Activated CD4-positive, alpha-beta T cell treated with anti-CD3 and anti-CD28 coated beads for 1 hour (primary cell): ENCODE data around the gene FAP.

Source experiments
- DNase-seq: peaks from one replicate; pipeline ENCODE4 v3.0.0-alpha.2; 2020

FAP gene

DNA sequence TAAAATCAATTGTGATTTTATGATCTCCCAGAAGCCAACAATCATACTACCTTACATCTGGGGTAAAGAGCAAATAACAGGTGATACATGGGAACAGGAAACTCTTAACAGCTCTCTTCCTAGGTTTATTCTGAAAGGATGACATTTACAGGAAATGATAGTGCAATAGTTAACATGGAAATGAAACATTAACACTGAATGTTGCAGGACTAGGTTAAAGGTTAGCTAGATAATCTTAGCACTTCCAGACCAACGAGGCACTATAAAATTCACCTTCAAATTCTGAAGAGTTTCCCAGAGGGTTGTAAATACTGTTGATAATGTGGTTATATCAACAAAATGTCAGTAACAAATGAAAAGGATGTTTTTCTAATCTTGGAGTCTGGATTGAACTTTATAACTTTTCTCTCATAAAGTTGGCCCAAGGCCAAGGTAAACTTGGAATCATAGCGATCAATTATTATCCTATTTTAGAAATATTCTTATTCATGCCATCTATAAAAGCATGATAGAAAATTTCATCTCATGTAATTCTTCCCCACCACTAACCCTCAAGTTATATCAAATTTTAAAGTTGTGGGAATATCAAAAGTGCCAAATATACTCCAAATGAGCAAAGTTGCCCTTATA lies 58.3 kb downstream of the FAP start:
- DNase-seq, result no peak

DNA sequence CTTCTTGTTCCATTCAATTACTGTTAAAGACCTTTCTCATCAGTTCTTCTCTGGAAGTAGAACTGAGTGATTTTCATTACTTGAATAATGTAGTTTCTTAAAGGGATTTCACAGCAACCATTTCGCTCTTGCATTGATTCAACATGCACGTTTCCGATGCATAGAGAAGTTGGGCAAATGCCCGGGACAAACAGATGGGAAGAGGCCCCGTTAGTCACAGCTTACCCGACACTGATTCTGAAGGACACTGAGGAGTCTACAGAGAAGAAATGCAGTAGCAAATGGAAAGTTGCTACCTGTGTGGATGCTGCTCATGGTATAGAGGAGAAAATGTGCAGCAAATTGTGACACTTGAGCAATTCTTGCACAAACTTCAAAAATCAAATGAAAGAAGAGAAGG lies 58.9 kb downstream of the FAP start:
- DNase-seq, result no peak

DNA sequence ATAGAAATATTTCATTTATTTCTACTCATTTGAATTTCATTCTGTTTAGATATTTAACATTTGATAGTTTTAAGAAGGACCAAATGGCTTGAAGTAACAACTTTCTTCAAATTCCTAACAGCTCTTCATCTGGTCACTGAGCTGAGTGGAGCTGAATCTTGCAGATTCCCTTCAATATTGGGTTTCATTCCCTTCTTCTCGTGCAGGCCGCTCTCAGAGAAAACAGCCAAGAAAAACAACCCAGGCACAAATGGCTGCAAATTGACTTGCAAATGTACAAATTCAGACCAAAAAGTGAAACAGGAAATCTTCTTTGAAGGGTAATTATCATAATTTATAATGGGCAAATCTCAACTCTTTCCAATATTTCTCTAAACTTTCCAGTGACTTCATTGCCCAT lies 60.9 kb downstream of the FAP start:
- DNase-seq, result no peak

DNA sequence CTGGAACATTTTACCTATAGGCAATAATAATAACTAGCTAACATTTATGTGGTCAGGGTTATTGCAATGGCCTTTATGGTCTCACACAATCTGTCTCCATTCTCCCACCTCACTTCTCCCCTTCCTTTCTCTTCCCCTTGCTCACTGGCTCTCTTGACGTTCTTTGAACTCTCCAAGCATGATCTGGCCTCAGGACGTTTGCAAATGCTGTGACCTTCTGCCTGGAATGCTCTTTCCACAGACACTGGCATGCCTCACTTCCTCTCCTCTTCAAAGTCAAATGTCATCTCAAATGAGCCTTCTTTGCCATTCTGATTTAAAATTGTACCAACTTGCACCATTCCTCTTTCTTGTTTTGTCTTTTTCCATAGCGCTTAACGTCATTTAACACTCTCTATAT lies 65.9 kb downstream of the FAP start:
- DNase-seq, result no peak

DNA sequence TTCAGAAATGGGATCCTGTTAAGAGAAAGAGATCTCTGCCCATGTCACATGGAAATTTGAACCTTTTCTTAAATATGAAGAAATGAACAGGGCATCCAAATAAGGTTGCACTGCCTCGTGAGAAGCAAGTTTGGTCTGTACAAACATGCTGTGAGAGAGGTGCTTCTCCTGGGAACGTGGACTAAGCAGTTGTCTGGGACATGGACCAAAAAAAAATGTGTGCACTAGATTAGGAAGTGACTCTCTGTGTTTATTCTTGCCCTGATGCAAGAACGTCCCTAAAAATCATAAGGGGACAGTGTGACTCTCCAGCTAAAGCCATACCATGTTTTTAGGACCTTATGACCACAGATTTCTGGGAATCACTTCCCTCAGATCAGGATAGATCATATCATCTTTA lies 67.5 kb downstream of the FAP start:
- no peak for DNase-seq

DNA sequence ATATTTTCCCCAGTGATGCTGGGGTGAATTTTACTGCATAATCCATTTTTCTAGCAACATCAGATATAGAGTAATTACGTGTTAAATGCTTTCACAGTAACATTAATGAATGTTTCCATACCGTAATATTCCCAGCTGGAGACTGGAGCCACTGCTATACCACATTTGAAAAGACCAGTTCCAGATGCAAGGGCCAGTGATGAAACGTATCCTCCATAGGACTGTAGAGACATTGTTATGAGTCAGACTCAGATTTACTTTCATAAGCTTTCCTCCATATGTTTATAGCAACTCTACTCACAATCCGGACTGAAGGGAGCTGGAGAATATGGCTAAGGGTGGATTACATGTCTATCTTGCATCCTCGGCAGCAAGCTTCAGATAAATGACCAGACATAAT lies 68.5 kb downstream of the FAP start:
- DNase-seq, result no peak

DNA sequence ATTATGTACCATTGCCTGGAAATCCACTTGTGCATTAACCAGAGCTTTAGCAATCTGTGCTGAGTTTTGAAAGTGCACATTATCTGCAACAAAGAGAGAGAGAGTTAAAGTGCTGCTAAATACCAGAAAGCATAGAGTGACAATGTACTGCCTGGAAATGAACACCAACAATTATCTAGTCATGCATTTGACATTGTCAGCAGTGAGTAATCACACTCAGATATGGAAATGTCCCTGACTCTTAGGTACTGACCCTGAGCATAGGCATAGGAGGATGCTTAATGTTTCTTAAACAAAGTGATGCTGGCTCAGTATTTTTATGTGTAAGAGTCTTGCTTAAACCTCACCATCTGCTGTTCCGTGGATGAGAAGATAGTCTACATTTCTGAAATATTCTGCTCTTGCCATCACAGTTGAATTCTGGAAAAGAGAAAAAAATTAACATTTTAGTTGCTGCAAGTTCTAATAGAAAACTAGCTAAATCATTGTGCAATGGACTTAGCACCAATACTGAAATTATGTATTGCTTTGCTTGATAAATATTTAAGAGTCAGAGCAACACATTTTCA lies 70.4 kb downstream of the FAP start:
- no peak for DNase-seq

DNA sequence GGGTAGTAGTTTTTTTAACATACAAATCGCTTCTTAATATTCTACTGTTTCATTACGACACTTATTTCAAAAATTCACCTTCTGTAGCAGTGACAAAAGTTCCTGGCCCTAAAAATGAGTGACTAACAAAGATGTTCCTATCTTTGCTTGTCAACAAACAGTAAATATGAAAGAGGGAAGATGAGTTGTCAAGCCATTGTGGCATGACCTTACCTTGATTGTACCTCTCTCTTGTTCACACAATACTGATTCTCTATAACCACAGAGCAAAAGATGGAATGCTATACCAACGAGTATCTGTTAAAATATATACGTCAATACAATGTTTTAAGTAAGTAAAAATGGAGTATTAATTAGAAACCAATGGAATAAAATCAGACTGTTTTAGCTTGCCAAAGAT lies 76.5 kb downstream of the FAP start:
- DNase-seq, result no peak

DNA sequence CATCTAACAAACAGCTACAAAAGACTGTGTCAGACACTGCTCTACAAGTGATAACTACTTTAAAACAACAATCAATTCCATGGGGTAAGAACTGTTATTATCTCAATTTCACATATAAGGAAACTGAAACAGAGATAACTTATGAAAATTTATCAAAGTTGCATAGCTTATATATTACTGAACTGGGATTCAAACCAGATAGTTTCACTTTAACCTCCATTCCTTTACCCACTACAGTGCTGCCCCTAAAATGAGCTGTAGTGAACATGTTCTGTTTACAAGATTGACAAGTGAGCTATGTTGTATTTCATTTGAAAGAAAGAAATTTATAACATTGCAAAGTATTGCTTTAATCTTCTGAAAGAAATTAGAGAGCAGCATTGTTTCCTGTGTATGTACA lies 77.1 kb downstream of the FAP start:
- no peak for DNase-seq

DNA sequence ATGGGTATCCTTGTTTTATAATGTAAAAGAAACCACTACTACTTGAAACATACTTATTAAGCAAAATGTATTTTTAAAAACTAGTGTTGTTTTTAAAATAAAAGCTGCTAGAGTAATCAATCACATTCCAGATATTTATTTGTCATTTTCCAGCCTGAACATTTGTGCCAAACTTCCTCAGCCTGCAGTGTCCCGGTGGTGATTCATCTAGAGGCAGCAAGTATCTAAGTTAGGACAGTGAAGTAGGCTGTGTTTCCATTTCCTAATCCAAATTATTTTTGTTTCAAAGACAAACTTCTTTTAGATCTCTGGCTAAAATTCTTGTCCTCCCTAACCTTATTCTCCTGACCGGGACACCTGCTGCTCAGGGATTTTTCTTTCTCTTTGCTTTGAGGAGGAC lies 78.4 kb downstream of the FAP start:
- no peak for DNase-seq

DNA sequence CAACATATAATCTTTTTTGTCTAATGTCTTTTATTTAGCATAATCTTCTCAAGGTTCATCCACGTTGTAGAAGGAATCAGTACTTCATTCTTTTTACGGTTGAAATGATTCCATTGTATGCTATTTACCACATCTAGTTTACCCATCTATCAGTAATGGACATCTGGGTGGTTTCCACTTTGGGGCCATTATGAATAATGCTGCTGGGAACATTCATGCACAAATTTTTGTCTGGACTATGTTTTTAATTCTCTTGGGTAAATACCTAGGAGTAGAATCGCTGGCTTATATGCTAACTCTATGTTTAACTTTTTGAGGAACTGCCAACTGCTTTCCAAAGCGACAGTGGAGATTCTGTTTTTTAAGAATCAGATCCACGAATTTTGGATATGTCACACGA lies 83.8 kb downstream of the FAP start:
- DNase-seq, result no peak

DNA sequence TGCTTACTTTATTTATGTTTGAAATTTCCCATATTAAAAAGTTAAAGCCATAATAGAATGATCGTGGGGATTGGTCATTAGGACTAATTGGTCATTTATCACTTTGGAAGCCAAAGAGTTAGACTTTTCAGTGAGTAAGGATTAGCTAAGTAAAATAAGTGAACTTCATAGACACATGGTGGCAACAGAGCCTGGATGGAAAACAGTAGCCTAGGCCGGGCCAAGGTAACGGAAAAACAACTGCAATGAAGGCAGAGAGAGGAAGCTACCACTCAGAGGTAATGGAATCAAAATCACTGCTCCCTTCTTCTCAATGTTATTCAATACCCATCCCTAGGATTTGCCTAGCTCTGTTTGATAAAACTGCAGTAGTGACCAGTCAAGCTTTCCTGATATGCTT lies 87.1 kb downstream of the FAP start:
- no peak for DNase-seq

DNA sequence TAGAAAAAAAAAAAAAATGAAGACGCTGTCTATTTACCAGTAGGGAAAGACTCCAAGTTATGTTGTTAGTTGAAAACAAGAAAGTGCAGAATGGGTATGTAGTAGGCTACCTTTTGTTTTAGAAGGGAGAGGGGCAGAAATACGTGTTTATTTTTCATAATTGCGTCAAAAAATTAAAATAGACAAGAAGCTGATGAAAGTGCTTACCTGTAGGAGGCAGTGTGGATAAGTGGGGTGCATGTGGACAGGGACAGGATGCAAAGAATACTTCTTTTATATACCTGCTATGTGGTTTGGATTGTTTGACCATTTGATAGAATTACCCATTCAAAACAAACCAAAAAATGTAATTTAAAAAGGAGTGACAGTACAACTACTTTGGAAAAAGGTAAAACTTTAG lies 88.2 kb downstream of the FAP start:
- no peak for DNase-seq

DNA sequence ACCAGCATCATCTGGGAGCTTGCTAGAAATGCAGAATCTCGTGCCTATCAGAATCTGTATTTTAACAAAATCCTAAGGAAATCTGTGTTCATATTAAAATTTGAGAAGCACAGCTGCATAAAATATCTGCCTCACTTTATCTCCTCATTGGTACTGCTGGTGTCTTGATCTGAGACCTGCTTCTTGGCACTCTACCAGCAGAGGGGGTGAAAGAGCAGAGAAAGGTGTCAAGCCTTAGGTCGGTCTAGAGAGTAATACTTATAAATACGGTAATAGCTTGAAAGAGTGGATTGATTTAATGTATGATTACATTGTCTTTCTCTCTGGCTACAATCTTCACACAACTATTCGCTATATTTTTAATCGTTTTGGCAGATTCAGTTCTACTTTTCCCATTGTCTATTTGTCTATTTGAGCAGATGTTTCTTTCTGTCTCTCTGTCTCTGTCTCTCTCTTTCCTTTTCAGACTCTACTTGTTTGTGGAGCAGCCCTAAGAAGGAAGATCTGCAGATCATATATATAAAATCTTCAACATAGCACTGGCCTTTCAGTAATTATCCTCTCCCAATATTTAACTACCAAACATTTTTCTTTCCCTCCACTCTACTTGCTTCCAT lies 89.5 kb downstream of the FAP start:
- DNase-seq, result peak; percentile 28

DNA sequence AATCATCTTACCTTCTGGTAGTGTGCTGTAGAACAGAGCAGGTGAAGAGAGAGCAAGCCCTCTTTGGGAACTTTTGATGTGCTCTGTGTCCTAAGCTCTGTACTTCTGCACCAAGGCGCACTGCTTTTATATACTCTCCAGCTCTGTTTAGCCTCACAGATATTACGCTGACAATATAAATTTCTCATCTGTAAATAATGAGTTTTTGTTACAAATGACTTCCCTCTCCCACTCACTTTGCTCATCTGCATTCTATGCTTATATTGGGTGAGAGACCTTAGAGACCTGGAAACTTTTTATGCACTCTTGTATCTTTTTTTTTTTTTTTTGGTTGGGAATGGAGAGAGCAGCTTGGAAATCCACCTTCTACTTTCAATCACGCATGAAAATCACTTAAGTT lies 91.1 kb downstream of the FAP start, which contains the start of gene GCG:
GCG (minus strand) TSS at position 101 of the 400 bp plus-strand sequence. CDS start 3,069 bp downstream, outside the sequence.
- DNase-seq, result no peak

DNA sequence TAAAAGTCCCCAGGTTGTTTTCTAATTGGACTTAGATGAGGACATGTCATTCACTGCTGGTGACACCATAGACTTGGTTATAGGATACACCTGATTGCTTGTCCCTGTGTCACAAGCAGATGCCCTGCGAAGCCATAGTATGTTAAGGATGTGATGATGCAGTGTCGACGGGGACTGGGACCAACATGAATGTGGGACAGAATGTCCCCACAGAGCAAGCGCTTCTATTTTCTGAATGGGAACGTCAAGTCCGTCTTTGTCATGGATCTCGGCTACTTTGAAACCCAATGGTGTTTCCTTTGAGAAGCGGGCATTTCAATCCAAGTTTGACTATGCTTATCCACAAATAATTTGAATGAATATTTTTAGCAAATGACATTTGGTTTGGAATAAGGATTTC lies 93.3 kb downstream of the FAP start:
- DNase-seq, result no peak

DNA sequence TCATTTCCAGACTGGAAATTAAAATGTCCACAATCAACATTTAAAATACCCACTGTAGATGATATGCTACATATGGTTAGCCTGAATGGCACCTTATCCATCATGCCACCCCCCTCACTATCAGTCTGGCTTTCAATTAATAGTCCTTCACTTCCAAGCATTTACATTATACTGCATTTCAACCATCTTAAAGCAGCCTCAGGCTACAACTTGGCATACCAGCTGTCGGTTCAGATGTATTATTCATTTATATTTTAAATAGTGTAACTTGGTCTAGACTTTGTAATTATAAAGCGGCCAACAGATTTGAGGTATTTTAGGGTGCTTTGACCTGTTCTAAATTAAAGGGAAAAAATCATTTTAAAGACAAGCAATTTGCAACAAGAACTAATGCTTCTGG lies 93.8 kb downstream of the FAP start:
- DNase-seq, result no peak

DNA sequence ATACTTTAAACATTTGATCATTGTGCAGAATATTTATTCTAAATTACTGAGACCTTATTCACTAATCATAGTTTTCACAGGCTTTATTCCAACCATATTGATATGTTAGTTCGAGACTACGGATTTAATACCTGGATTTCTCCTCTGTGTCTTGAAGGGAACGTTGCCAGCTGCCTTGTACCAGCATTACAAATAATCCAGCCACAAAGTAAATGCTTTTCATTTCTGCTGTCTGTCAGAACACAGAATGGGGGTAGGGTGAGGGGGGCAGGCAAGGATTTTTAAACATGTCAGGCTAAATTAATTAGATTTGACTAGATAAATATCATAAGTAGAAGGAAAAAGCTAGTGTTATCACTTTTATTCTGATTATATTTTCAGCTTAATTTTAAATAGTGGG lies 94.3 kb downstream of the FAP start:
- DNase-seq, result no peak

DNA sequence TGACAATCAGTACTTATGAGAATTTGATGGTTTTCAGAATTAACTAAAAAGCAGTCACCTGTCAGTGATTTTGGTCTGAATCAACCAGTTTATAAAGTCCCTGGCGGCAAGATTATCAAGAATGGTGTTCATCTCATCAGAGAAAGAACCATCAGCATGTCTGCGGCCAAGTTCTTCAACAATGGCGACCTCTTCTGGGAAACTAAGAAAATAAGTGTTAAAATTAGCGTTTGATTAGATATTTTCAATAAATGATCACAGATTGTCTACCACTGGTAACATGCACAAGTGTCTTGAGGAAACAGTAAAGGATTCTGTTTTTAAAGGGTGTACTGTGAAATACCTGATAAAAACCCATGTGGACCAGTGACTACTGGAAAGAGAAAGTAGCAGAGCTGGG lies 99.3 kb downstream of the FAP start:
- DNase-seq, result no peak

DNA sequence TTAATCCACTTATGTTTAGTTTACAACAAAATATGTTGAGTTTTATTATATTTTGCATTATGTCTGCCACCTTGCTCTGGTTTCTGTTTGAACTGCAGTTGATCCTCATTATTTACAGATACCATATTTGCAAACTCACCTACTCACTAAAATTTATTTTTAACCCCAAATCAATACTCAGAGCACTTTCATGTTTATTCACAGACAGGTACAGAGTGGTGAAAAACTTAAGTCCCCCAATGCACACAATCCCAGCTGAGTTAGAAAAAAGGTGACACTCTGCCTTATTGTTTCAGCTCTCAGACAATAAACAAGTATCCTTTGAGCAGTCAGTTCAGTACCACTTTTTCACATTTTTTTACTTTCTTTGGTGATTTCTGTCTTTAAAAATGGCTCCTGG lies 104.9 kb downstream of the FAP start:
- DNase-seq, result no peak

DNA sequence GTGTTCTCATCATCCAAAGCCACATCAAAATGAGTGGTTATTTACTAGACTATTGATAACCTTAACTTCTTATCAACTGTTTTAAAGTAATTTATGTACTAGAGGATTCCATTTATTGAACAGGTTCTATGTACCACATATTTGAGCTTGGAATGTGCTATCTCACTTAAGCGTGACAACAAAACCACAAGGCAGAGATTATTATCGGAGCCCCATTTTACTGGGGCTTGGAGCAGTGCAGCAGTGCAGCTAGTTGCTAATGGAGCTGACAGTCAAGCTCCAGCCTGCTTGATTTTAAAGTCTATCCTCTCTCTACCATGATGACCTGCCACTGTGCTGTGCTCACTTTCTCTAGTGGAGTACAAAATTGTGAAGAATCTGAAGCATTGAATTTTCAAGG lies 115.8 kb downstream of the FAP start:
- no peak for DNase-seq

DNA sequence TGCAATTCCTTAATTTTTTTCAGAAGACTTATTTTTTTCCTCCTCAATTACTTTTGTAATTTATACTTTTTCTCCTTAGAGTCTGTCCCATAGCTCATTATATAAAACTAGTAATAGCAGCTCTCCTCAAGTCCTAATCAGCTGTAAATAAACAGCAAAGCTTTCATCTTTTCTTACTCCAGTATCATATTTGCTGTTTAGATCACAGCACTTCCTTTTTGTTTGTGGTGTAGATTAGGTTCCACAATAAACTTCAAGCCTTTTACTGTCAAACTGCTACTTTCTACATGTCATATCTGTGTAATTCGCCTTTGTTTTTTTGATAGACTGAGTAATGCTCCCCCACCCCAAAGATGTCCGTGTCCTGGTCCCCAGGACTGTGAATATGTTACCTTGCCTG lies 116.7 kb downstream of the FAP start:
- DNase-seq, result no peak

DNA sequence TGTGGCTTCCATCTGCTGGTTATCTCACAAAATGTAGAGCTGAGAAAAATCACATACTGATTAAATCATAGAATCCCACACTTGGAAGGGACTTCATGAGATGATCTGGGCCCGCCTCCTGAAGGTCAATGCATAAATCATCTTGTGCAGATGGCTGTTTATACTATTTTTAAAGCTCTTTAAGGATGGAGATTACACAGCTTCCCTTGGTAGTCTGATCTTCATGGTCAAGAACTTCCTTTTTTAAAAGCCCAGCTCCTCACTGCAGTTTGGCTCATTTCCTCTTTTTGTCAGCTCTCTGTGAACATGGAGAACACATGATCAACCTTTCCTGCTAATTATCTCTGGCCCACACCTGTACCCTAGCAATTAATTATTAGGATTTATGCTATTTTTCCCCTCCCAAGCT lies 117.1 kb downstream of the FAP start:
- DNase-seq, result no peak

DNA sequence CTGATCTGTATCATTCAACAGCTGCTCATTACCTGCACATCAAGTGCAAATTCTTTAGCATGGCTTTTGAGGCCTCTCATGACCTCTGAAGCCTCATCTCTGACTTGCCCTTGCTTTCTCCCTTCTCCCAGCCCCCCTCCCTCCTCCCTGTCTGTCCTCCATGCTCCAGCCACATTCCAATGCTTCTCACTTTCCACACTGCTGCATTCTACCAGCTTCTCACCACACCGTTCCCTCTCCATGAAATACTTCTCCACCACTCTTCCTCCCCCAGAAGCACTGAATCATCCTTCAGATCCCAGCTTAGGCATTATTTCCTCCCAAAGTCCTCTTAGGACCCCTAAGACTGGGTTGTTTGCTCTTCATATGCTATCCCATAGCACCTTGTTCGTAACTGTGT lies 118.1 kb downstream of the FAP start:
- no peak for DNase-seq
